GM06990 (cell line): ENCODE results near the gene PSMD4.

Experiments used
- DNase-seq: peaks from one replicate; pipeline ENCODE4 v3.0.0-alpha.2; 2011; ENCODE audit not compliant: insufficient read length; ENCODE audit errors: extremely low read depth
- H3K27me3 ChIP-seq: replicated peaks from 2 replicates; pipeline ENCODE4 v1.6.0; 2011; ENCODE audit warnings: low read length; ENCODE audit not compliant: control insufficient read depth, insufficient read depth
- H3K36me3 ChIP-seq: 2 replicates; pipeline ENCODE4 v1.5.1; 2011; ENCODE audit warnings: low read length; ENCODE audit not compliant: control insufficient read depth, insufficient read depth
- H3K4me3 ChIP-seq: replicated peaks from 2 replicates; pipeline ENCODE4 v1.5.1; 2011; ENCODE audit warnings: low read depth, mild to moderate bottlenecking, control low read depth, low read length
- CTCF ChIP-seq: IDR thresholded peaks from 2 replicates; pipeline ENCODE4 v1.5.1; 2011; ENCODE audit warnings: low read length, control low read depth, mild to moderate bottlenecking, inconsistent platforms; ENCODE audit not compliant: insufficient read depth, poor library complexity, severe bottlenecking

Gene PSMD4

GRCh38 chr1:151243683-151244216 is 10.8 kb upstream of the PSMD4 start:
- Histone ChIP-seq H3K4me3 (no peak overlapping the region), H3K36me3 (peaks cover 21% of the 10 kb centered on the region), H3K27me3 (no peaks in the 10 kb centered on the region)
- TF ChIP-seq CTCF, result no peak
- DNase-seq, result no peak

GRCh38 chr1:151246786-151247185 is 7.7 kb upstream of the PSMD4 start:
- H3K36me3 ChIP-seq, result peaks cover 13% of the 10 kb centered on the region

GRCh38 chr1:151251656-151252470 is 2.7 kb upstream of the PSMD4 start:
- peak; percentile 88 for TF ChIP-seq CTCF
- peak; percentile 16 for DNase-seq
- Histone ChIP-seq H3K27me3 (no peaks in the 10 kb centered on the region), H3K4me3 (no peak overlapping the region), H3K36me3 (peaks cover 3% of the 10 kb centered on the region)

More at GRCh38 chr1:151246786-151247185, 7.7 kb upstream of the PSMD4 start:
- no peak for DNase-seq
- H3K27me3 ChIP-seq, result no peaks in the 10 kb centered on the region
- TF ChIP-seq CTCF, result no peak
- no peak overlapping the region for H3K4me3 ChIP-seq

GRCh38 chr1:151255381-151255780 is 847 bp downstream of the PSMD4 start:
- no peak for TF ChIP-seq CTCF
- no peaks in the 10 kb centered on the region for H3K27me3 ChIP-seq
- peak overlapping the region; percentile 70 for H3K4me3 ChIP-seq
- H3K36me3 ChIP-seq, result no peaks in the 10 kb centered on the region; the same call in 1 of the 2 replicates
- no peak for DNase-seq

- TF ChIP-seq CTCF, result no peak
- H3K27me3 ChIP-seq, result no peaks in the 10 kb centered on the region
- peaks cover 9% of the 10 kb centered on the region for H3K36me3 ChIP-seq
- no peak overlapping the region for H3K4me3 ChIP-seq
- DNase-seq, result no peak
Observed at GRCh38 chr1:151259351-151259750, 4.8 kb downstream of the PSMD4 start.
